Gastroesophageal sphincter (tissue), 2 donors: ENCODE measurements around the gene ZNF74.

Experiments
- EP300 ChIP-seq: sonication (generic); formaldehyde crosslinking; IDR thresholded peaks from one replicate; pipeline ENCODE4 v1.6.1; 2017; ENCODE audit warnings: antibody characterized with exemption, mild to moderate bottlenecking
- POLR2A ChIP-seq, 2 donors: fragments of 450-650 bp; IDR thresholded peaks; one replicate each; pipeline ENCODE4 v1.6.1; 2017; ENCODE audit warnings: antibody characterized with exemption in 2 of 2, mild to moderate bottlenecking in 2 of 2, moderate library complexity in 1 of 2
- POLR2AphosphoS5 ChIP-seq: sonication (generic); formaldehyde crosslinking; IDR thresholded peaks from one replicate; pipeline ENCODE4 v1.6.1; 2017; ENCODE audit warnings: antibody characterized with exemption

DNA sequence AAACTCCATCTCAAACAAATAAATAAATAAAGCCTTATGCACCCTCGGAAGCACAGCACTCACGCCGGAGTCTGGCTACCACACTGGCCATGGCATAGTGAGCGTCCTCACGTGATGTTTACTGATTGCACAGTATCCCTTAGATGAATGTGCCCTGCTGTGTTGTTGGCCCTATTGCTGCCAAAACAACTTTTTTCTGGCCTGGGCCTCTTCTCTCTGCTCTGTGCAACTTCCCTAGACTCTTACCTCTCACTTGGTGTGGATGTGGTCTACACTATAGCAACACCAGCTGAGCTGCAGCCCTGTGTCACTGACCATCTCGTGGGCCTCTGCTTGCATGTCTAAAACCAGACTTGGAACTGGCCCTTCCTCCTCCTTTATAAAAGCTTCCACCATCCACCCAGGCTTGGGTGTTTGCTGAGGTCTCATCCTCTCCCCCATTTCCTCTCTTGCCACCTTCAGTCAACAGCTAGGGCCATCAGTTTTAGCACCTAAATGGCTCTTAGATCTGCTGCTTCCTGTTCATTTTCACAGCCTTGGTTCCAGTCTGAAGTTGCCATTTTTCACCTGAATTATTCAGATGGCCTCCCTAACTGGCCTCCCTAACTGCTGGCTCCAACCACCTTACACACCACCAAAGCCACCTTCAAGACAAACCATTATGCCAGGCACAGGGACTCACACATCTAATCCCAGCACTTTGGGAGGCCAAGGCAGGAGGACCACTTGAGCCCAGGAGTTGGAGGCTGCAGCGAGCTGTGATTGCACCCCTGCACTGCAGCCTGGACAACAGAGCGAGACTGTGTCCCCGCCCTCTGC lies 9.2 kb downstream of the ZNF74 start:
- TF ChIP-seq EP300 (no peak), POLR2AphosphoS5 (no peak), POLR2A (IDR thresholded peaks at IDR 0.05) (no peak)
